SU-DHL-6 (cell line): ENCODE data around the gene BRIP1.

Source experiments
- H2AFZ ChIP-seq: fragments of 200-600 bp; sonication (generic); 2 replicates; pipeline ENCODE4 v1.6.1; 2014; ENCODE audit warnings: low read depth, mild to moderate bottlenecking, moderate library complexity, mixed read lengths, antibody characterized with exemption, low read length; ENCODE audit not compliant: severe bottlenecking
- H3F3A ChIP-seq: fragments of 200-600 bp; shearing (Covaris generic); 2 replicates; pipeline ENCODE4 v1.6.0; 2016; ENCODE audit warnings: antibody characterized with exemption, mild to moderate bottlenecking; ENCODE audit not compliant: insufficient read depth
- H3K27ac ChIP-seq: fragments of 200-600 bp; sonication (generic); 2 replicates; pipeline ENCODE4 v1.5.1; 2016; ENCODE audit warnings: low read depth, mild to moderate bottlenecking, low read length, moderate library complexity, mixed read lengths
- H3K27me3 ChIP-seq: fragments of 200-600 bp; sonication (generic), shearing (Covaris generic); 2 replicates; pipeline ENCODE4 v1.6.0; 2014; ENCODE audit warnings: mild to moderate bottlenecking, low read length
- H3K36me3 ChIP-seq: fragments of 200-600 bp; sonication (generic); 2 replicates; pipeline ENCODE4 v1.6.1; 2014; ENCODE audit warnings: mild to moderate bottlenecking, low read length, mixed read lengths
- H3K4me2 ChIP-seq: fragments of 300-600, 200-600 bp; shearing (Covaris generic), sonication (generic); 2 replicates; pipeline ENCODE4 v1.6.0; 2014; ENCODE audit warnings: low read length, low read depth, mild to moderate bottlenecking; ENCODE audit not compliant: poor library complexity, severe bottlenecking
- H3K4me3 ChIP-seq: fragments of 200-600 bp; sonication (generic); 2 replicates; pipeline ENCODE4 v1.5.1; 2014; ENCODE audit warnings: antibody characterized with exemption, low read length, mild to moderate bottlenecking, mixed read lengths; ENCODE audit not compliant: insufficient read depth, poor library complexity, severe bottlenecking
- H3K79me2 ChIP-seq: fragments of 200-600 bp; sonication (generic); 2 replicates; pipeline ENCODE4 v1.6.1; 2014; ENCODE audit warnings: mild to moderate bottlenecking, low read length, moderate library complexity; ENCODE audit not compliant: insufficient read depth
- H3K9ac ChIP-seq: fragments of 200-600 bp; sonication (generic); 2 replicates; pipeline ENCODE4 v1.7.0; 2014; ENCODE audit warnings: mild to moderate bottlenecking, low read length
- H3K9me2 ChIP-seq: fragments of 200-600 bp; sonication (generic); replicated peaks from 2 replicates; pipeline ENCODE4 v1.6.1; 2014; ENCODE audit warnings: low read length; ENCODE audit not compliant: insufficient read depth
- H3K9me3 ChIP-seq: fragments of 200-600 bp; sonication (generic); 2 replicates; pipeline ENCODE4 v1.6.1; 2014; ENCODE audit warnings: low read length, mixed read lengths; ENCODE audit not compliant: insufficient read depth
- H4K20me1 ChIP-seq: fragments of 200-600 bp; sonication (generic); 2 replicates; pipeline ENCODE4 v1.6.1; 2014; ENCODE audit warnings: low read depth, mild to moderate bottlenecking, antibody characterized with exemption, low read length, moderate library complexity, mixed read lengths
- CTCF ChIP-seq: fragments of 200-600 bp; sonication (generic); IDR thresholded peaks from one replicate; pipeline ENCODE4 v1.5.1; 2017; ENCODE audit warnings: antibody characterized with exemption, mild to moderate bottlenecking, low read length, moderate library complexity; ENCODE audit not compliant: insufficient read depth, poor library complexity, severe bottlenecking
- EZH2phosphoT487 ChIP-seq: fragments of 200-600 bp; sonication (generic), shearing (Covaris generic); conservative IDR thresholded peaks from 2 replicates; pipeline ENCODE4 v1.6.1; 2018; ENCODE audit warnings: mild to moderate bottlenecking, antibody characterized with exemption, low read length, moderate library complexity, mixed read lengths

BRIP1 gene

GRCh38 chr17:61701978-61702377 is 161.3 kb downstream of the BRIP1 start:
- H4K20me1 ChIP-seq = no peaks in the 10 kb centered on the region
- no peaks in the 10 kb centered on the region for H3K27me3 ChIP-seq
- peaks cover 23% of the 10 kb centered on the region for H3K36me3 ChIP-seq
- TF ChIP-seq EZH2phosphoT487 (no peak), CTCF (no peak)
- no peaks in the 10 kb centered on the region for H3K79me2 ChIP-seq
- peaks cover 18% of the 10 kb centered on the region; the same call in 1 of the 2 replicates for H3K9me3 ChIP-seq
- no peak overlapping the region for H3K4me2 ChIP-seq
- H3K27ac ChIP-seq = no peak overlapping the region
- no peak overlapping the region for H3K9ac ChIP-seq
- H3K9me2 ChIP-seq = no peaks in the 10 kb centered on the region
- no peaks in the 10 kb centered on the region for H3F3A ChIP-seq
- H3K4me3 ChIP-seq = no peak overlapping the region
- H2AFZ ChIP-seq = no peak overlapping the region

GRCh38 chr17:61701334-61701733 is 162.0 kb downstream of the BRIP1 start:
- Histone ChIP-seq H3K27me3 (no peaks in the 10 kb centered on the region), H3K9me2 (no peaks in the 10 kb centered on the region), H3K79me2 (no peaks in the 10 kb centered on the region), H2AFZ (no peak overlapping the region), H3K9ac (no peak overlapping the region), H3F3A (no peaks in the 10 kb centered on the region), H3K9me3 (peaks cover 18% of the 10 kb centered on the region; the same call in 1 of the 2 replicates), H3K36me3 (peaks cover 21% of the 10 kb centered on the region), H4K20me1 (no peaks in the 10 kb centered on the region), H3K4me3 (no peak overlapping the region), H3K27ac (no peak overlapping the region), H3K4me2 (no peak overlapping the region)
- TF ChIP-seq CTCF (no peak), EZH2phosphoT487 (no peak)

GRCh38 chr17:61700252-61700651 is 163.1 kb downstream of the BRIP1 start:
- Histone ChIP-seq H4K20me1 (no peaks in the 10 kb centered on the region), H3K4me3 (no peak overlapping the region), H3K36me3 (peaks cover 14% of the 10 kb centered on the region), H3K9me2 (no peaks in the 10 kb centered on the region), H3K9ac (no peak overlapping the region), H3F3A (no peaks in the 10 kb centered on the region), H3K79me2 (no peaks in the 10 kb centered on the region), H3K27me3 (no peaks in the 10 kb centered on the region), H3K4me2 (no peak overlapping the region), H2AFZ (no peak overlapping the region), H3K9me3 (peaks cover 18% of the 10 kb centered on the region; the same call in 1 of the 2 replicates), H3K27ac (no peak overlapping the region)
- TF ChIP-seq EZH2phosphoT487 (no peak), CTCF (no peak)
